A673 (cell line): ENCODE results near the gene NEDD4L.

Experiments
- CTCF ChIP-seq: fragments of 300-800, 200-600 bp; sonication (generic); conservative IDR thresholded peaks from 2 replicates; pipeline ENCODE4 v1.5.1; 2017; ENCODE audit warnings: low read depth, mild to moderate bottlenecking, antibody characterized with exemption, low read length, moderate library complexity, mixed read lengths
- EZH2 ChIP-seq: fragments of 200-600 bp; sonication (generic); IDR thresholded peaks from 2 replicates; pipeline ENCODE4 v1.6.1; 2017; ENCODE audit warnings: borderline replicate concordance, low read depth, mild to moderate bottlenecking, mixed read lengths, antibody characterized with exemption, low read length; ENCODE audit not compliant: poor library complexity, severe bottlenecking

GRCh38 chr18:58268849-58269248 is 224.8 kb downstream of the NEDD4L start:
- TF ChIP-seq CTCF (no peak), EZH2 (no peak)
